ENCODE results near the gene GRID1. TPM values are rescaled to one million over a fixed set of nuclear protein-coding genes. Genes with fewer than 3 reads are reported as not detected.
A peak's percentile ranks its signal among the peaks of the same experiment; 100 is the strongest.

GRID1 gene
- total RNA-seq, 2 donors from 2014 or later = 4.4 to 5.6 TPM

DNA sequence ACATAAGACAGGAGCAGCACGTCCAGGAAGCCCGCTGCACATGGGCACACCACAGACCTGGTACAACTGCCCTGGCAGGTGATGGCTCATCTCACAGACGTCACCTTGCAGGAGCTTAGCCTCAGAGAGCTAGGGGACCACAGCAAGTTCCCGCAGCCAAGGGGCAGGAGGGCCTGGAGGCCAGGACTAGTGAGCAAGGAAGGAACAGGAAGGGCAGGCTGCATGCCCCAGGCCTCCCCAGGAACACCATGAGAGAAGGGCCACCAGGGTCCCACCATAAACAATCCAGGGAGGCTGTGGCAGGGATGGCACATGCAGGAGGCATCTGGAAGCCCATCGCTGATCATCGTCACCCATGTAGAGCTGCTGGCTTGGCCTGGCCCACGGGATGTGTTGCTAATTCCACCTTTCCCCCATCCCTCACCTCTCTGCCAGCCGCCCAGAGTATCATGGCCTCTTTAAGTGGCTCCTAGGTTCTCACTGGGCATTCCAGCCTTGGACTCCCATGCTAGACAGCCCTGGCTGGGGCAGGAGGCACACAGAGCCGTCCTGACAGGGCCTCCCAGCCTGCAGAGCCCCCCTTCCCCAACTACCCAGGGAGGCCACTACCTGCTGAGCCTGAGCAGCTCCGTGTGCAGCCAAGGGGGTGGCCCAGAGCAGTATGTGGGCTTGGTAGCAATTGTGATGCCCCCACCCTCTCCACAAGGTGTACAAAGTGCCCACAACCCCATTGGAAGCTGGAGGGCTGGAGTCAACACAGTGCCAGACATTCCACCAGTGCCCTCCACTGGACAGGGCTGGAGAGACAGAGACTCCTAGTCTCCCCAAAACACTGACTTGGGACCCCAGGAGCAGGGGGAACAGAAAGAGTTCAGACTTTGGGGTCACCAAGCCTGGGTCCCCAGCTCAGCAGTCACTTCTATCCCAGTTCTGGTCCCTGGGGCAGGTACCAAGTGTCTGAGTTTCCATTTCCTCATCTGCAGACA is 35.5 kb downstream of the GRID1 start:
- intact Hi-C loops (cut with DNase I) = no loop called here
- DNase-seq (ENCODE audit: low spot score) = peak; percentile 40

DNA sequence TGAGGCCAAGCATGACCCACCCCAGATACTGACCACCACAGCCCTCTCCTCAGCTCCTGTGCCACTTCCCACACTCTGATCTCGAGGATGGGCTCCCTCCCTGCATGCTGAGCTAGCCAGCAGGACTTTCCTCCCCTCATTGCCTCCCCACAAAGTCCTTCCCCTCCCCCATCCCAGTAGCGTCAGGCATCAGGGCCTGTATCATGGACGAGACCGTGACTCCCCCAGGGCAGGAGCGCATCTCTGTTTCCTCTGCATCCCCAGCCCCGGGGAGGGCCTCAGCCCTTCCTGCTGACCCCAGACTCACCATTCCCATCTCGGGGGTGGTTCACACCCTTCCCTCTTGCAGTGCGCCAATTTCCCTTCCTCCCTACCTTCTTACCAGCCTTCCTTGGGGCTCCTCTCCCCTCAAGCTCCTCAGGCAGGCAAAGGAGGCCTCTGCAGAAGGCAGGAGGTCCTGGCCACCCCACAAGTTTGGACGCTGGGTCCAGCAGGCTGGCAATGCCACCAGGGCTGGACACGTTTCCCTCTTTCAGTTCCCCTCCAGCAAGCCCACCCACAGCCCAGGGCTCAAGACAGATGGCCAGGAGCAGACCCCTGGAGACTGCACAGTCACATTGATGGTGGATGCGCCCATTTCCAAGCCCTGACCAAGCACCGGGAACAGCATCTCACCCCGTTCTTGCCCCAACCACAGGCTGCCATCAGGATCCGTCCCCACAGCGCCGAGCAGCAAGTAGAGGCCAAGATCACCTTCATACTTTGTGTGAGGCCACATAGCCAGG is 36.5 kb downstream of the GRID1 start:
- intact Hi-C loops (cut with DNase I) = no loop called here
- DNase-seq (ENCODE audit: low spot score) = peak; percentile 66

DNA sequence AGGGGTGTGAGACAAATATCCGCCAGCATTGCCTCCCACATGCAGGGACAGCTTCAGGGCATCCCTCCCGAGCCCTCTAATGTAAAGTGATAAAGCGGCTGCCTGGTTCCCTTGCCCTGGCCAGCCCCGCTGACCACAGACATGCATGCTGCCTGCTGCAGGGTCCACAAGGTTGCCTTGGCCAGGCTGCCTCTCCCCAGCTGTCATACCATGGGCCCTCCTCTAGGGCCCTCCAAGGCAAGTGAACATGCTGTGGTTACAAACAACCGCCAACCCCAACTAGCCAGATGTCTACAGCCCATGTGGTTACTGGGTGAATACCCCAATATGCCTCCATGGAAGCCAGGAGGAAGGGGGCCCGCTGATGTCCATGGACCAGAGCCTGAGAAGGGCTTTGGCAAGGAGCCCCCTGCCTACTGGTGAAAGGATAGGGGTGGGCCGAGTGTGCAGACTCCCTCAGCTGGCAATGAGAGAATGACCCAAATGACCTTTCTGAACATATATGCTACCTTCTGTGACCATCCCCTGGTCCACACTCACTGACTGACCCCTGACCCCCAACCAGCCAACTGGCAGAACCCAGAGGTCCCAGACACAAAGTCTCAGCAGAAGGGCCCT is 37.4 kb downstream of the GRID1 start:
- DNase-seq (ENCODE audit: low spot score) = peak; percentile 64
- intact Hi-C loops (cut with DNase I) = no loop called here

DNA sequence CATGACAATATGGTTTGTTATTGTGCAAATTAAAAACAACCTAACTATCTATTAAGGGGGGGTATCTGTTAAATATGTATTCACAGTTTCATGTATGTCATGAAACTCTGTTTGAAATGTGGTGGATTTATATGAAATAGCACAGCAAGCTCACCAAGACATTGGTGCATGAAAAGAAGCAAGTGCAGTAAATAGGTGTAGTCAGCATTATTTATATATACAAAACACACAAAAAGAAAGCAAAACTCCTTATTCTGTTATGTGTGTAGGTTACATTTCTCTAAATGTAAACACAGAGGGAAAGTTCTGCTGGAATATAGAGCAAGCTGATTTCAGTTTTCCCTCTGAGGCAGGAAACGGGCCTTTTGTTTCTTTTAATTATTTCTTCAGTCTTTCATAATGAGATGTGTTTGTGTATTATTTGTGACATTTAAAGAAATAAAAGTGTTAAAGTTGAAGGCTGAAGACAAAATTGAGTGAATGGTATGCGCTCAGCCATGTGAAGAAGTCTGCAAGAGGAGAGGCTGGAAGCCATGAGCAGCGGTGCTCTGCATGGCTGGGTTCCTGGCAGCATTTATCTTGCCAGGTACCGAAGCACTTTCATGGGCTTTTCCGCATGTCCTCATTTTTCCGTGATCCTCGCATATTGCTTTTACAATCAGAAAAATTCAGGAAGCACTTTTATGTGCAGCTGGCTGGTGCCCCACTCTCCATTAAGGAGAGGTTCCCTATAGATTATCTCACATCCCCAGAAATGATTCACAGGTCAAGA is 38.5 kb downstream of the GRID1 start:
- intact Hi-C loops (cut with DNase I) = no loop called here
- peak; percentile 24 for DNase-seq (ENCODE audit: low spot score)

DNA sequence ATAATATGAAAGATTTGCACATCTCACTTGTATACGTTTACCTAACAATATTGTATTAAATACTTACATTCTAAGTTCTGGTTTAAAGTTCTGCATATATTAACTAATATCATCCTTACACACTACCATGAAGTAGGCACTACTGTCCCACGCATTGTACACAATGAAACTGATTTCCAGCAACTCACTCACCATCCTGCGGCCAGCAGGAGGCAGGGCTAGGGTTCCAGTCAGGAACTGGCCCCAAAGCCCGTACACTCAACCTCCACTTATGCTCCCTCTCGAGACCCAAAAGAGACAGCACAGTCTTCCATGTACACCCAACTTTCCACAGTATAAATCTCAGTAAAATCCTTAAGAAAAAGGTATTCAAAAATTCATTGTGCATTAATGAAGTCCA is 41.4 kb downstream of the GRID1 start:
- intact Hi-C loops (cut with DNase I) = no loop called here
- DNase-seq (ENCODE audit: low spot score) = peak; percentile 9

DNA sequence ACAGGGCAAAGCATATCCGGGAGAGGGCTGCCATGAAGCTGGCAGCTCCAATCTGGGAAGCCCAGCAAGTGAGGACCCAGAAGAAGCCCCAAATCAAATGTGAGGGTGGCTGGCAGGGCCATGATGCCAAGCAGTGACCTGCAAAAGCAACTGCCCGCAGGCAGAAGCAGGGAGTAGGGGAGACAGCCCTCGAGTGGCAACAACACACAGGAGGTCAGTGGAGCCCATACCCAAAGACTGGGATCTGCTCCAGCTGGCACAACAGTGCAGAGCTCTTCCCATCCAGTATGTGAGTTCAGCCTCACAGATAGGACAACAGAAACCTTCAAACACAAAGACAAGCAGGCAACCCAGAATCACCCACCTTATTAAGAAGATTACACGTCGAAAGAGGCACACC is 45.0 kb downstream of the GRID1 start:
- intact Hi-C loops (cut with DNase I) = no loop called here
- peak; percentile 42 for DNase-seq (ENCODE audit: low spot score)

DNA sequence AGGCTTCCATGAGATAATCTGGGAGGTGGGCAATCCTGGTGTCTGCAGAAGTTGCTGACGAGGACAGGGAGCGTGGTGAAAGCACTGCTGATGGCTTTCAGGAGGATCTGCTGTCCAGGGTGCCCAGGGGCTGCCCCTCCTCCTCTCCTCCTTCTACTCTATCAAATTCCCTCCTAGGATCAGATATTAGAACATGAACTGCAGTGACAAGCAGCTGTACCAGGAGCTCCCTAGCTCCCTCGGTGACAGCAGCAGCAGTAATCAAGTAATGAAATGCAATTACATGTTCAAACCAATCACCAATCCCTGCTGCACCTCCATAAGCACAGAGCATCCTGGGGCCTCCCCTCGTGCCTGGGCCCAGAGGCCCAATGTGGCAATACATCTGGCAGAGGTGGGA is 46.9 kb downstream of the GRID1 start:
- peak; percentile 31 for DNase-seq (ENCODE audit: low spot score)
- intact Hi-C loops (cut with DNase I) = no loop called here

DNA sequence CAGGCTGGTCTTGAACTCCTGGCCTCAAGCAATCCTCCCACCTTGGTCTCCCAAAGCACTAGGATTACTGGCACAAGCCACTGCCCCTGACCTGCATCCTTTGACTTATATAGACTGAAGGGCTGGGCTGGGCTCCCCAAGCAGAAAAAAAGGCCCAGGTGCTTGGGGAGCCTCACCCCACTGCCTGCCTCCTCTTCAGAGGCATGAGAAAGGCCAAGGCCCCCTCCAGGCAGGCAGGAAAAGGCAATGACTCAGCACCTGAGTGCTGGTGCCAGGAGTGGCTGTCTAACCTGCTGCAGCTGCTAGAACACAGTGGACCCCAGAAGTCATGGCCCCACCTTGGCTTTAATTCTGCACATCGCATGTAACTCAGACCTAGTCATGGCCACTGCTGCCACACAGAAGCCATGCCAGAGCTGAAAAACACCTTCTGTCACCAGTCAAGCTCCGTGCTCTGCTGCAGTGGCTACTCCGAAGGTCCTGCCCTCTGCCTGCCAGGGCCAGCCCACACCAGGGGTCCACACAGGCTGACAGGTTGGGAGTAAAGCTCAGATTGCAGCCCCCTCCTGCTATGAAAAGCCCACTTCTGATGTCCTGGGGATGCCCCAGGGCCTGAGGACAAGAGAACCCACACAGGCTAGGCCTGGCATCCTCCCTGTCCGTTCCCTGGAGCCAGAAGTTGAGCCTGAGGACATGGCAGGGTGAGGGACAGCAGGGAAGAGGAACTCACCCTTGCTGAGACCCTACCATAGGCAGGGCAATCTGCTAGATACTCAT is 48.5 kb downstream of the GRID1 start:
- DNase-seq (ENCODE audit: low spot score) = peak; percentile 25
- intact Hi-C loops (cut with DNase I) = no loop called here

DNA sequence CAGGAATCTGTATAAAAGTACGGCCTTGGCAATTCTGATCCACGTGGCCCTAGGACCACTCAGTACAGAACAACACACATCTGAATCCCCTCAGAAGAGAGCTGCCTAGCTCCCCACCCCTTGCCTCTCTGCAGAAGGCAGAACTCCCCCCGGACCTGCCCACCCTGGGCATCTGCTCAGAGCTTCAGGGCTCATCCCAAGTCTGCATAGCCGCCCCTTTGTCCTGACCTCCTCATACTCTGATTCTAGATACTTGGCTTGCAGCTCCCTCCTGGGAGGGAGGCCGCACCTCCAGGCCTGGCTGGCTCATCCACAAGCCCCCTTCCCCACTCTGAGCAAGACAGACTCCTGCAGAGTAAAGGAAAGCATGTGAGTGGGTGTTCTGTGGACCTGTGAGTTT is 49.6 kb downstream of the GRID1 start:
- DNase-seq (ENCODE audit: low spot score) = peak; percentile 72
- intact Hi-C loops (cut with DNase I) = no loop called here

DNA sequence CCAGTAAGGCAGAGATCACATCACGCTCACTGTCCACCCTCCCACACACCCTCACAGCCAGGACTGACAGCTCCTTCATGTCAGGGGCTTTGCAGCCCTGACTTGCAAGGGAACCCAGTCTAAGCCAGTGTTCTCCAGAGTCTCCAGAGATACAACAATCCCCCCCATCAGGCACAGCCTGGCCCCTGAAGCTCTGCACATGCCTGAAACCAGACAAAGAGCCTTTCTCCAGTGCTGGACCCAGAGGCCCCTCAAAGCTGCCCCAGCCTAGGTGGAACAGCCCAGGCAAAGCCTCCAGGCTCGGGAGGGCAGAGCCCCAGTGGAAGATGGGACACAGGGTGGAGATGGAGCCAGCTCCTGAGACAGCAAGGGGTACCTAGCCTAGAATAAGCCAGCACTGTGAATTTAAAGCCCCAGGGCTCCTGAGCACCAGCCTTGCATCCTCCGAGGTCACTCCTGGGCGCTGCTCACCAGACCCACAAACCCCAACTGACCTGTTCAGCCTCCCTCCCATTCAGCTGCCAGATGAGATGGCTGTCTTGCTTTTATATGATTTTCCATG is 50.2 kb downstream of the GRID1 start:
- intact Hi-C loops (cut with DNase I) = no loop called here
- DNase-seq (ENCODE audit: low spot score) = peak; percentile 58

DNA sequence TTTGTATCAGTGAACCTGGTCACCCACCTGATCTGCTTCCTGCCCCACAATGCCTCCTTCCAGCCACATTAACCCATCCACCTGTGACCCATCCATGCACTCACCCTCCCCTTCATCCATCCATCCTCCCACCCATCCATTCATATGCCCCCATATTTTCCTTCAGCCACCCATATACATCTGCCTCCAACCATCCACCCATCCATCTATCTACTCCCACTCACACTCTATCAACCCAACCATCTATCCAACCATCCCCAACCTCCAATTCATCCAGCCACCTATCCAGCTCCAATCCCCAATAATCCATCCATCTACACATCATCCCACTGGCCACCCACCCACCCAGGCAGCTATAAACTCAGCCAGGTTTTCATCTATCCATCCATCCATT is 51.0 kb downstream of the GRID1 start:
- DNase-seq (ENCODE audit: low spot score) = peak; percentile 7
- intact Hi-C loops (cut with DNase I) = no loop called here

DNA sequence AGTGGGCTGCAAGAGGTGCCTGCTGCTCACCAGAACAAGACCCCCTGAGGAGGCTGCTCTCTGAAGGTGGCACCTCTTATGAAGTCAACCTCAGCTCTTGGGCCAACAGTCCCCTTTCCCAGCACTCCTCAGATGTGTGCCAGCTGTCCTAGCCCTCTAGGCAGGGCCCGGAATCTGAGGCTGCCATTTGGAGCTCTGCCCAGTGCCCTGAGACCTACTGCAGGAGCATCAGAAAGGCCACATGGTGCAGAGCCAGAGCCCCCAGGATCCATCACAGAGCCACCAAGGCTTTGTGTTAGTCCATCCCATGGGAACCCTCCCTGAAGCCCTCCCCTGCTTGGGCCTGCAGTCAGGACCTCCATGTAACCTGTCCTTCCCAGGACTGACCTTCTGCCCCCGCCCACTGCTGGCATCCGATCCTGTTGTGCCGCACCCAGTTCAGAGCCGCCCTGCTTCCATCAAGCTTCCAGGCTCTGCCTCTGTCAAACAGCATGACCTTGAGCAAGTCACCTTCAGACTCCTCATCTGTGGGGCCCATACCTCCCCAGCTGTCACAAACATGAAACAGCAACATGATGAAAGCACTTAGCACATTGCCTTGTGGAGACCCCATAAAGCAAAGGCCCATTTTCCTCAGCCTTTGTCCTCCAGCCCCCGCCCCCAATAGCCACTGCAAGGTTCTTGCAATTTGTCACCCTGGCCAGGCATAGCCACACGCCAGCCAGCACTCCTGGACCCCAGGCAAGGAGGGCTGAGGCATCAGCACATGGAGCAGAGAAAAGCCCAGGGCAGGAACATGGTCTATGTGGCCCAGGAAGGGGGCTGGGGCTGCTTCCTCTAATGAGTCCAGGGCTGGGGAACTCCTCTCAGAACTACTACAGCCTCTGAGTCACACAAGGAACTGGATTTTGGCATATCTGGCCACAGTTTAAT is 51.7 kb downstream of the GRID1 start:
- DNase-seq (ENCODE audit: low spot score) = peak; percentile 69
- intact Hi-C loops (cut with DNase I) = no loop called here

DNA sequence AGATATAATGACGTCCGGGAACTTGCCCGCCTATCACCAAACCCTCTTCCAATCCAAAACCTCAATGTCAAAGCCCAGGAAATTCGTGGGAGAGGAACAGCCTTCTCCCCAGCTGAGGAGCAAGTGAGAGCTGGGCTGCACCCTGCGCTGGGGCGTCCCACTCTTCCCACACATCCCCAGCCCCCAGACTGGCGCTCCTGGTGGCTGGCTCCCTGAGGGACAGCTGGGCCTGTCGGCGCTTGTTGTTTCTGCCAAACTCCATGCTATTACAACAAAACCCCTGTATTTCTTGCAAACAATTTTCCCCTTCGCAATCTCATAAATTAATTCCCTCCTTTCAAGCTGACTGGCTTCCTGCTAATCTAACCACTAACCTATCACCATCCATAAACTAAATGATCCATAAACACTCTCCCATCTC is 53.0 kb downstream of the GRID1 start:
- DNase-seq (ENCODE audit: low spot score) = peak; percentile 74

DNA sequence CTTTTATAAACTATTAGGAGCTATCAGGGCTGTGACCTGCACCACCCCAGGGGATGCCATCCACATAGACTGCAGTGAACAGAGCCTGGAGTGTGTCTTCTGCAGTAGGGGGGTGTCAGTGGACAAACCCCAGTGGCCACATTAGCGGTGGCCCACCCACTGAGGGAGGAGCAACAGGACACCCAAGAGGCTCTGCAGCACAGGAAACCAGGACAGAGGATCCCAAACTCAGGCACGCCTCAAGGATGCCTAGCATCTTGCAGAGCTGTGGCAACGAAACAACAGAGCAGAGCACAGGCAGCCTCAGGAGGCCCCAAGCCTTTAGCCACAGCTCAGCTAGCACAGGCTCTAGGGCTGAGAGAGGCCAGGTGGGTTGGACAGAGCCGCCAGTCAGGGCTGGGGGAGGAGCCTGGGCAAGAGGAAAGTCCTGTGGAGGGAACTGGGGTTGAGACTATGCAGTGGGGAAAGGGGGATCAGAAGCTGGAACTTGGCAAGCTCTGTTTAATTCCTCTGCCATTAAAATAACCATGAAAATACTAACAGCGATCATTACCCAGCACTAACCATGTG is 53.8 kb downstream of the GRID1 start:
- peak; percentile 51 for DNase-seq (ENCODE audit: low spot score)
- intact Hi-C loops (cut with DNase I) = no loop called here

More for the DNA sequence above, 53.0 kb downstream of the GRID1 start:
- intact Hi-C loops (cut with DNase I) = no loop called here

DNA sequence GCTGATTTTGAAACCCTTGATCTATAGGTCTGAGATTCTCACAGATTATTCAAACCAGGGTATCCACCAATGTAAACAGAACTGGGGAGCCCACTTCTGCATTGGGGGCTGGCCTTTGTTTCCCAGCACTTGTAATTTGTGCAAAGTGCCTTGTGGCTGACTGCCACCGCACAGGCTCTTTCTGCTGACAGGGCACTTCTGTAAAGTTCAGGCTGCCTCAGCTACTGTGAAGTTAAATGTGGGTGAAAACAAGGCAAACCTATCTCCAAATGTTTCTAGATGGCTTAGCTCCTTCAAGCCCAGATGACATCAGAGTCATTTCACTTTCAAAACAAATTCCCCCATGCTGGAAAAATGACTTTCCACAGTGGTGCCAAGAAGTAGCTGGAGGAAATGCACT is 54.7 kb downstream of the GRID1 start:
- DNase-seq (ENCODE audit: low spot score) = peak; percentile 42

DNA sequence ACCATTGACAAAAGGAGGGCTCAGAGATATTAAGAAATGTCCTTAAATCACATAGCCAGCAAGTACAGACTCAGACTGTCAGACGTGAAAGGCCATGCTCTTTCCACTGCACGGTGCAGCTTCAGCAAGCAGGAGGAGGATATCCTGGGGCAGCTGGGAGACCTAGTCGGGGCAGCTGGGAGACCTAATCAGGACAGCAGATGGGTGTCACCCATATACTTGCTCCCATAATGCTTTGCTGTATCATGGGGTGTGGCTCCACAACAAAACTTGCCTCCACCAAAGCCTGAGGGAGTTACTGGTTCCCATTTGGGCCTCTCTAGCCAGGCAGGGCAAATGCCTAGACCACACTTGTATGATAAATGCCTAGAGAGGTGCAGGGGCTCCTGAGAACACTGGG is 55.4 kb downstream of the GRID1 start:
- intact Hi-C loops (cut with DNase I) = no loop called here
- DNase-seq (ENCODE audit: low spot score) = peak; percentile 16

More for the DNA sequence above, 54.7 kb downstream of the GRID1 start:
- intact Hi-C loops (cut with DNase I) = no loop called here

DNA sequence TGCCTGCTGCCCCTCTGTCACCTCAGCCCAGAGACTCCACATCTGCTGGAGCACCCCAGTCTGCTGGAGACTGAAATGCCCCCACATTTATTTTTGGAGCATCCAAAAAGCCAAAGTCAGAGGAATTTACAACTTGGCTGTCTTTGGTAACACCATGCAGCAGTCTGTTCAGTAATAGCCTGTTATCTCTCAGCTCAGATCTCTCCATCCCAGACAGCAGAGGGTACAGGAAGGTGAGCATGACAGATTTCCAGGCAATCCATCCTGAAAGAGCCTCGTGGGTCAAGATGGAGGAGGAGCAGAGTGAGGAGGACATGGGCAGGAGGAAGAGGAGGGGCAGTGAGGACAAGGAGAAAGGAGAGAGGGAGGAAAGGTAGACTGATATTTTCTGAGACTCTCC is 55.9 kb downstream of the GRID1 start:
- peak; percentile 5 for DNase-seq (ENCODE audit: low spot score)
- intact Hi-C loops (cut with DNase I) = no loop called here

All from posterior vena cava (tissue), 2 donors.